T-helper 2 cell (primary cell): ENCODE results near the gene ATP1B4.

Source experiments
- DNase-seq, 5 experiments: peaks; one replicate each; pipeline versions ENCODE4 v3.0.0 to v3.0.0-alpha.2; 2012 to 2022

The ATP1B4 gene

DNA sequence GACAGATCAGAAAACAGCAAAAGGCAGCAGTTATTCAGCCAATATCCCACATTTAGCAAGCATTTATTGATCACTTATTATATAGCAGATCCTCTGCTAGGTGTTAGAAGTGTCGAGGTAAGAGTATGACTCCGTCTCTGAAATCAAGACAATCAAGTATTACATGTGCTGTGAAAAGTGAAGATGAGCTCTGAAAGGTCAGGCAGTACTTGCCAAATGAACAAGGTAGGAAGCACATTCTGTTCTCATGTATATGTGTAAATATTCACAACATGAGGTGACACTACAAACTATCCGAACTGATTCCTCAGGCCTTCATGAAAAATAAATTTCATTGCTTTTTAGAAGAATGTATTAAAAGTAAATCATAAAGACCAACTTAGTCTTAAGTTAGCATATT is 15.3 kb downstream of the ATP1B4 start:
- DNase-seq, result no peak

GRCh38 chrX:120377715-120378114 is 15.8 kb downstream of the ATP1B4 start:
- DNase-seq, result no peak

DNA sequence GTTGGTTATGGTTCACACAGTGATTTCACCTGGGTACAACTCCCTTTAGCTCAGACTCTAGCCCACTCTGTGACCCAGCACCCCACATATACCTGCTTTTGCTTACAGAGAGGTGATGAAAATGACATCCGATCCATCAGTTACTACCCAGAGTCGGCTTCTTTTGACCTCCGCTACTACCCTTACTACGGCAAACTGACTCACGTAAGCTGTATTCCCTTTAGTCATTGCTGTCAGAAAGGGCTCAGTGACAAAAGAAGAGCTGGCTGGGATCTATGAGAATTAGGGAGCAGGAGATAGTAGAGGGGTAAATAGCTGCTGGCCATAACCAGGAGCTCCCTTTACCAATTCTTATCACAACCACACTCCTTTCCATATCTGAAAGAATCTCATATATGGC is 16.7 kb downstream of the ATP1B4 start:
- DNase-seq, result no peak

GRCh38 chrX:120379937-120380681 is 18.2 kb downstream of the ATP1B4 start:
- DNase-seq, result no peak

GRCh38 chrX:120380699-120381098 is 18.8 kb downstream of the ATP1B4 start:
- peak in 2 of 5 experiments; percentile 15 to 56 for DNase-seq

DNA sequence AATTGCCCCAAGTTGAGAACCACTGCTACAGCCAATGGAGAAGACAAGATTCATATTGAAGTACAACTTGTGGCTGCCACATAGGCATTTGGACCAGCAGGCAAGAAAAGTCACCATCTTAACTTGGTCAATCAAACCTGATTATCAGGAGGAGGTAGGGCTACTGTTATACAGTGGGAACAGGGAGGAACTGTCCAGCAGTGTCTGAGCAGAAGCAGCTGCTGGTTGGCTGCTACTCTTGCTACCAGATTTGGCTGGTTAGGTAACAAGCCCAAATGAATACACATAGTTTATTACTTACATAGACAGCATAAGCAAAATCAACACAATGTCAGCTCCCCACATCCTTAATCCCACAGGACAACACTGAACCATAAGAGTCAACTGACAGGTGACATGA is 39.4 kb downstream of the ATP1B4 start:
- DNase-seq, result no peak

DNA sequence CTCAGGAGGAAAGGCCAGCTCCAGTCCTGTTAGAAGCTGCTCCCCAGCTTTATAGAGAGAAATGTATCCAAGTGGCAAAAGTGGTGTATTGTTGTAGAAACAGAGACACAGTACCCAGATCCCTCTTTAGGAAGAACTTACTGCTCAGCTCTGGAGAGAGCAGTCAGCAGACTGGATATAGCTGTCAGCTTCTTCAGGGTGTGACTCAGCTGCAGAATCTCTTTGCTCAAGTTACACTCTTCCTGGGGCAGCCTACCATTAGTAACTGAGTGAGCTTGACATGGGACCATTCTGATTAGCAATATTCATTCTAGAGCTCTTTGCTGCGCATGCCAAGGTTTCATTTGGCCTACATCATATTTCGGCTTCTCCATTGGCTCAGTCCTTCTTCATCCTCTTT is 40.5 kb downstream of the ATP1B4 start:
- no peak for DNase-seq

DNA sequence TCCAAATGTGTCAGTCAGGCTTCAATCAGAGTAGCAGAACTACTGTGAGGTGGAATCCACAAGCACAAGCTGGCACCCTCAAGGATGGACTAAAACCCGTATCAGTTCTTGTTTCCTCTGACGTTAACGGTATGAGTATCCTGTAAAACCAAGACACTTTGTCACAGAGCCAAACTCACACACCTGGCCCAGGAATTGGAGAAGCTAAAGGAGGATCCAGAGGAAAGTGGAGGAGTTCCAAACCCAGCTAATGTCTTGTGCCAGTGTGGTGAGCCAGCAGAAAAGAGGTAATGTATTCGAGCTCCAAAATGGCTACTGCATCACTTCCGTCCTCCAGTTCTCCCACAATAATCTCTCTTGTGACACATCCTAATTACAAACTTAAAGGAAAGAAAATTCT is 44.7 kb downstream of the ATP1B4 start:
- no peak for DNase-seq

DNA sequence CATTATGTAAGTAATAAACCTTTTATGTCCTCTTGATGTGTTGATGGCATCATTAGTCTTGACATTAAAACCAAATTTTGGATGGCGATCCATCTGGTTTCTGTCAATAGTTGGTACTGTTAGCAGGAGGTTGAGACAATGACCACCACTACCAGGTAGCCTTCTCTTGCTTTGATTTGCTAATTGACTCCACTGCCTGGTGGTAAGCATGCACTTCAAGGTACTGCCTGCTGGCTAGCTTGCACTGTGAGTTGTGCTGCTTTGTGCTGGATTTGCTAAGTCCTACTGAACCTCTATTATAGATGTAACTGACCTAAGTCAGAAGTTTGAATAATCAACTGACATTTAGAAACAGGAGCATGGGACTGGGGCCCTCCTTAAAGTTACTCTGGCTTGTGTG is 46.3 kb downstream of the ATP1B4 start:
- DNase-seq, result no peak

- peak in 1 of 5 experiments; percentile 41 for DNase-seq
These were observed 57.6 kb downstream of the ATP1B4 start for GRCh38 chrX:120419463-120419862.

DNA sequence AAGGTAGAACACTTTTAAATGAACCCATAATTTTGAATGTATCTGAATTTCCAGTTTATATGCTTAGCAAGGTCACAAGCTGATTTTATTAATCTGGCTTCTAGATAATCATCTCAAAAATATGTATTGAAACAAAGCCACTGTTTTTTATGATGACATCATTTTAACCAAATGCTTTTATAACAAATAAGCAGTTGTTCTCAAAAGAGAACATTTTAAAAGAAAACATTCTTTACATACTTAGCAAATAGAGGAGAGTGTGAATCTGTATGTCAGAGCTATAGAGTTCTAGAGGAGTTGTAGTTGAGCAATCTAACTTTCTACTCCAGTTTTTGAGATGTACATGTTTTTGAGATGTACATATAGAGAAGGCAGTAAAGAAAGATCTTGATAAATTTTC is 64.7 kb downstream of the ATP1B4 start:
- DNase-seq, result no peak

- DNase-seq, result peak in 1 of 5 experiments; percentile 3
These were observed 66.4 kb downstream of the ATP1B4 start for GRCh38 chrX:120428309-120428708.

GRCh38 chrX:120429776-120430540 is 68.1 kb downstream of the ATP1B4 start:
- DNase-seq, result peak in 1 of 5 experiments; percentile 25
